Immature natural killer cell (primary cell): ENCODE data around the gene SEMA6B. TPM values are rescaled to one million over a fixed set of nuclear protein-coding genes. Genes with fewer than 3 reads are reported as not detected.
A peak's percentile ranks its signal among the peaks of the same experiment; 100 is the strongest.

Source experiments
- DNase-seq, 3 donors: peaks; one replicate each; pipeline ENCODE4 v3.0.0; 2022; ENCODE audit warnings: mixed read lengths in 1 of 3
- H3K27ac Mint-ChIP-seq, 6 donors: one replicate each; pipeline ENCODE4 v1.8.0; 2020; ENCODE audit warnings: mixed read lengths in 6 of 6, mild to moderate bottlenecking in 5 of 6, inconsistent platforms in 4 of 6, moderate library complexity in 3 of 6
- H3K27me3 Mint-ChIP-seq, 3 donors: one replicate each; pipeline ENCODE4 v1.8.0; 2020 to 2021; ENCODE audit warnings: low read depth in 3 of 3, mild to moderate bottlenecking in 3 of 3, mixed read lengths in 3 of 3, moderate library complexity in 3 of 3, inconsistent platforms in 1 of 3
- H3K36me3 Mint-ChIP-seq, 3 donors: one replicate each; pipeline ENCODE4 v1.8.0; 2020; ENCODE audit warnings: mixed read lengths in 3 of 3, inconsistent platforms in 2 of 3, mild to moderate bottlenecking in 2 of 3
- H3K4me1 Mint-ChIP-seq, 2 donors: one replicate each; pipeline ENCODE4 v1.8.0; 2020; ENCODE audit warnings: inconsistent platforms in 2 of 2, mild to moderate bottlenecking in 2 of 2, mixed read lengths in 2 of 2, moderate library complexity in 1 of 2
- H3K4me3 Mint-ChIP-seq, 5 donors: one replicate each; pipeline ENCODE4 v1.8.0; 2020; ENCODE audit warnings: mild to moderate bottlenecking in 5 of 5, mixed read lengths in 5 of 5, inconsistent platforms in 3 of 5, moderate library complexity in 3 of 5
- H3K9me3 Mint-ChIP-seq, 6 donors: one replicate each; pipeline ENCODE4 v1.8.0; 2020; ENCODE audit warnings: mild to moderate bottlenecking in 6 of 6, mixed read lengths in 6 of 6, inconsistent platforms in 4 of 6, moderate library complexity in 3 of 6
- polyA plus RNA-seq, 3 donors: library from polyadenylated mRNA; unstranded; fragments of 300-500 nt; fragmentation: Illumina TruSeq; gene quantifications; one replicate each; pipeline ENCODE4 v1.2.3, GENCODE V29; 2021

The SEMA6B gene
- polyA plus RNA-seq, 3 donors from 2014 or later = not detected

DNA sequence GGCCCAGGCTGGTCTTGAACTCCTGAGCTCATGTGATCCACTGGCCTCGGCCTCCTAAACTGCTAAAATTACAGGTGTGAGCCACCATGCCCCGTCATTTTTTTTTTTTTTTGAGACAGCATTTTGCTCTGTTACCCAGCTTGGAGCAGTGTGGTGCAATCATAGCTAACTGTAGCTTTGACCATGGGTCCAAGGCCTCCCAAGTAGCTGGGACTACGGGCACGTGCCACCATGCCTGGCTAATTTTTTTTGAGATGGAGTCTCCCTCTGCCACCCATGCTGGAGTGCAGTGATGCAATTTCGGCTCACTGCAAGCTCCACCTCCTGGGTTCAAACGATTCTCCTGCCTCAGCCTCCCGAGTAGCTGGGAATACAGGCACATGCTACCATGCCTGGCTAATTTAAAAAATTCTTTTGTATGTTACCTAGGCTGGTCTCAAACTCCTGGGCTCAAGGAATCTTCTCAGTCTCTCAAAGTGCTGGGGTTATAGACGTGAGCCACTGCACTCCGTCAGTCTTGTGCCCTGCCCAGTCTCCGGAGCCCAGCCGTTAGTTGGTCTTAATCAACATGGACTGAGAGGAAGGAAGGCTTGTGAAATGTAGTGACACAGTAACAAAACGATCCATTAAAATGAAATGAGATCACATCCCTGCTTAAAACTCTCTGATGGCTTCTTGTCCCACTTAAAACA lies 18.2 kb downstream of the SEMA6B start:
- Mint-ChIP-seq H3K36me3 (no peaks in the 10 kb centered on the region), H3K4me3 (no peak overlapping the region)
- DNase-seq = no peak

GRCh38 chr19:4539693-4540581 lies 19.5 kb downstream of the SEMA6B start, which contains the start of gene LRG1:
Gene LRG1 (minus strand): TSS chr19:4540036. CDS start chr19:4540013, 23 bp downstream.
- Mint-ChIP-seq H3K4me1 (peaks cover 0 to 2% of the 10 kb centered on the region in 2 donors), H3K27ac (no peak within 1 kb of the TSS), H3K27me3 (peaks cover 0 to 4% (median 4%) of the 10 kb centered on the region in 3 donors), H3K36me3 (no peaks in the 10 kb centered on the region), H3K4me3 (no peak within 1 kb of the TSS), H3K9me3 (no peaks in the 10 kb centered on the region)
- DNase-seq = no peak

More for the DNA sequence above, 18.2 kb downstream of the SEMA6B start:
- peaks cover 0 to 4% (median 3%) of the 10 kb centered on the region in 3 donors for H3K27me3 Mint-ChIP-seq
- H3K9me3 Mint-ChIP-seq = no peaks in the 10 kb centered on the region
- no peak overlapping the region for H3K27ac Mint-ChIP-seq
- no peaks in the 10 kb centered on the region for H3K4me1 Mint-ChIP-seq

DNA sequence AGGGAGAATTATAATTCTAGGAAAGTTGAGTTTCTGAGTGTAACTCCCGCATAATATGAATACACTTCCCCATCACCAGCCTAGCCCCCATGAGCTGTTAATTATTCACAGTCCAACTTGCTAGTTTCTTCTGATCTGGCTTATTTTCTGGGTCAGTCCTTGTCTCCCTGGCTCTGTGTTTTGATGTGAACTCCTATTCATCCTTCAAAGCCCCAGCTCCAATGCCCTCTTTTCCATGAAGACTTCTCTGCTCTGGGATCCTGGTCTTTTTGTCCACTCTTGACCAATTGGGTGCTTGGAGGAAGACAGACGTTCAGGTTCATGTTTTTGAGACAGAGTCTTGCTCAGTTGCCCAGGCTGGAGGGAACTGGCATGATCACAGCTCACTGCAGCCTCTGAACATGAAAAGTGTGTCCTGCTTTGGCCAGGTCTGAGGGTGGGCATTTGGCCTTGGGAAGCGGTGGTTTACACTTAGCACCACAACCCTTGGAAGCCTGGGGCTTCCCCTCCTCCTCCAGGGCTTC lies 20.3 kb downstream of the SEMA6B start:
- Mint-ChIP-seq H3K9me3 (no peaks in the 10 kb centered on the region), H3K4me3 (no peak overlapping the region), H3K36me3 (no peaks in the 10 kb centered on the region), H3K4me1 (peaks cover 0 to 2% of the 10 kb centered on the region in 2 donors), H3K27me3 (peaks cover 0 to 6% (median 4%) of the 10 kb centered on the region in 3 donors), H3K27ac (no peak overlapping the region)
- DNase-seq = no peak

GRCh38 chr19:4538601-4538954 lies 20.9 kb downstream of the SEMA6B start:
- Mint-ChIP-seq H3K4me1 (peaks cover 0 to 2% of the 10 kb centered on the region in 2 donors), H3K4me3 (no peak overlapping the region), H3K36me3 (no peaks in the 10 kb centered on the region), H3K27me3 (peaks cover 2 to 6% (median 4%) of the 10 kb centered on the region in 3 donors), H3K27ac (no peak overlapping the region), H3K9me3 (no peaks in the 10 kb centered on the region)
- no peak for DNase-seq

- H3K36me3 Mint-ChIP-seq = no peaks in the 10 kb centered on the region
- no peak overlapping the region for H3K27ac Mint-ChIP-seq
- H3K4me1 Mint-ChIP-seq = peaks cover 0 to 2% of the 10 kb centered on the region in 2 donors
- peaks cover 4 to 6% (median 4%) of the 10 kb centered on the region in 3 donors for H3K27me3 Mint-ChIP-seq
- H3K4me3 Mint-ChIP-seq = no peak overlapping the region
- H3K9me3 Mint-ChIP-seq = no peaks in the 10 kb centered on the region
- no peak for DNase-seq
These were observed 21.4 kb downstream of the SEMA6B start for GRCh38 chr19:4537953-4538600.

DNA sequence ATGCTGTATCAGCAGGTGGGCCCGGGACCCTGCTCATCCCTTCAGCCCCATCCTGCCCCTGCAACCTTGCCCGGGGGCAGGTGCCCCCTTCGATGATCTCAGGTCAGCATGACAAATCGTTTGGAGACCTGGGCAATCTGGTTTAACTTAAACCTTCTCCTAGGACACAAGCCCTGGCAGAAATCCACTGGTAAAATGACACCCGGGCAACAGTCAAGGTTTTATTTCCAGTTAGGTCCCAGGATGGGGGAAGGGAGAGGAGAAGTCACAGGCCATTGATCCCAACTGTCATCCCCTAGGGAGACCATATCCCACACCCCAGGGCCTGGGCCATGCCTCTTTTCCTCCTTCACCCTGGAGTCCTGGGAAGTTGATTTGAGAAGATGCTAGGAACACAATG lies 22.7 kb downstream of the SEMA6B start:
- Mint-ChIP-seq H3K36me3 (no peaks in the 10 kb centered on the region), H3K4me3 (no peak overlapping the region), H3K4me1 (peaks cover 0 to 2% of the 10 kb centered on the region in 2 donors), H3K27ac (no peak overlapping the region), H3K9me3 (no peaks in the 10 kb centered on the region), H3K27me3 (peaks cover 4 to 6% (median 4%) of the 10 kb centered on the region in 3 donors)
- no peak for DNase-seq

- peaks cover 4 to 8% (median 4%) of the 10 kb centered on the region in 3 donors for H3K27me3 Mint-ChIP-seq
- H3K9me3 Mint-ChIP-seq = no peaks in the 10 kb centered on the region
- peaks cover 0 to 2% of the 10 kb centered on the region in 2 donors for H3K4me1 Mint-ChIP-seq
- DNase-seq = peak in 2 of 3 donors; percentile 6 to 10
- no peak within 1 kb of the TSS for H3K27ac Mint-ChIP-seq
- H3K4me3 Mint-ChIP-seq = peak within 1 kb of the TSS in 1 of 5 donors; percentile 27
- H3K36me3 Mint-ChIP-seq = no peaks in the 10 kb centered on the region
These were observed 24.4 kb downstream of the SEMA6B start, which contains the start of gene PLIN5 for GRCh38 chr19:4534836-4535658. Gene PLIN5 (minus strand): TSS chr19:4535224. CDS start chr19:4534074, 1,150 bp downstream.

DNA sequence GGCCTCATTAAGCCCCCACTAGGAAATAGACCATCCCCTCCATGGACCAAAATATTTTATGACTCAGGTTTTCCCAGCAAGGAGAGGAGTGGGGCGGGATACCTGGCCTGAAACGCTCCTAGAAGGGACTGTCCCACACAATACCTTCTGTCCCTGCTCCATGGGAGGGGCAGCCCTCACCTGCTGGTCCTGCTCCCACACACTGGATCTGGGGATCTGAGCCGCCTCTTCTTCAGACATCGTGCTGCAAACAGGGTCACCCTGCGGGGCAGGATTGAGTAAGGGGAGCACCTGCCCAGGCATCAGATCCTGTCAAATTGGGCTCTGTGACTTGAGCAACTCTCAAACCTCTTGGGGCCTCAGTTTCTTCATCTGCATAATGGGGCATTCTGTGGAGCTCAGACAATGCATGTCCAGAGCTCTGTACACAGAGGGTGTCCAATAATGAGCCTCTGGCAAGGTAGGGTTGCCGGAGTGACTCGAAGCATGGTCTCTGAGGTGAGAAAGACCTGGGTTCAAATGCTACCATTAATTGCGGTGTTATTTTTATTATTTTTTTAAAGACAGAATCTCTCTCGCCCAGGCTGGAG lies 25.6 kb downstream of the SEMA6B start:
- Mint-ChIP-seq H3K4me1 (peaks cover 0 to 2% of the 10 kb centered on the region in 2 donors), H3K4me3 (no peak overlapping the region), H3K27me3 (peaks cover 4 to 8% (median 6%) of the 10 kb centered on the region in 3 donors), H3K27ac (no peak overlapping the region), H3K36me3 (no peaks in the 10 kb centered on the region), H3K9me3 (no peaks in the 10 kb centered on the region)
- DNase-seq = no peak

DNA sequence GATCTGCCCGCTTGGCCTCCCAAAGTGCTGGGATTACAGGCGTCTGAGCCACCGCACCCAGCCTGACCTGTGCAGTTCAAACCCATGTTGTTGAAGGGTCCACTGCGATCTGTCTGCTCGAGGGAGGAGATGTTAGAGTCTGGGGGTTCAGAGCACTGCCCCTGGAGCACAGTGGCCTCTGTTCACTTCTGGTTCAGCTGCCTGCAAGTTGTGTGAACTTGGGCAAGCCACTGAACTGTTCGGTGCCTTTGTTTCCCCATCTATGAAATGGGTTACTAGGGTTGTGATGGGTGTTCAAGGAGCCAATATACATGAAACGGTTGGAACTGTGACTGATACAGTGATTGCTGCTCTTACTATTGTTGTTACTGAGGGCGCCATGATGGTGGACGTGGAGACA lies 26.1 kb downstream of the SEMA6B start:
- H3K4me1 Mint-ChIP-seq = peaks cover 0 to 2% of the 10 kb centered on the region in 2 donors
- H3K36me3 Mint-ChIP-seq = no peaks in the 10 kb centered on the region
- no peaks in the 10 kb centered on the region for H3K9me3 Mint-ChIP-seq
- peaks cover 6 to 8% (median 6%) of the 10 kb centered on the region in 3 donors for H3K27me3 Mint-ChIP-seq
- H3K4me3 Mint-ChIP-seq = no peak overlapping the region
- H3K27ac Mint-ChIP-seq = no peak overlapping the region
- no peak for DNase-seq

GRCh38 chr19:4531562-4532165 lies 27.8 kb downstream of the SEMA6B start:
- no peak overlapping the region for H3K4me3 Mint-ChIP-seq
- H3K27ac Mint-ChIP-seq = no peak overlapping the region

DNA sequence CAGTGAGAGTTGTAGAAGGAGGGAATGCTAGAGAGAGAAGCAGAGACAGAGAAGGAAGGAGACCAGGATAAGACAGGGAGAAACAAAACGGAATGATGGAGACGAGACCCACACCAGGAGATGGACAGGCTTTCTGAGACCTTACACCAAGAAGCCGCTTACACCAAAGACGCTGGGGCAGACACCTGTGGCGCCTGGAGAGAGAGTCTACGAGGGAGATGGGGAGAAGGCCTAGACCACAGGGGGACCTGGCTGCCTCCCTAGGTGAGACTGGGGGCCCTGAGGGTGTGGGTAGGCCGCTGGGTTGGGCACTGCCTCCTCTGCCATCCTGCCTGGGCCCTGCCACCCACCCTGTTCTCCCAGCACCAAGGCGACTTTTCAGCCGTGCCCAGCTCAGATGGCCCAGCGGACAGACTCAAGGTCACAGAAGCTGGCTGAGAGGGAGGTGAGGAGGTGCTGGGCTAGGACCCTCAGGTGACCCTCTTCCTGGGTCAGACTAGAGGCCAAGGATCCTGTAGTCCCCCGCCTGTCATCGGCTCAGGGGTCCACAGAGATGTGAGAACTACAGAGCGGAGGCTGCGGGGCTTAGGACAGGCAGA lies 29.5 kb downstream of the SEMA6B start:
- no peak for DNase-seq
- Mint-ChIP-seq H3K27me3 (peaks cover 4 to 8% (median 6%) of the 10 kb centered on the region in 3 donors), H3K27ac (peak overlapping the region in 1 of 6 donors; percentile 7), H3K4me1 (no peaks in the 10 kb centered on the region), H3K9me3 (no peaks in the 10 kb centered on the region), H3K36me3 (no peaks in the 10 kb centered on the region), H3K4me3 (no peak overlapping the region)

More at GRCh38 chr19:4531562-4532165, 27.8 kb downstream of the SEMA6B start:
- Mint-ChIP-seq H3K36me3 (no peaks in the 10 kb centered on the region), H3K27me3 (peaks cover 4 to 6% (median 6%) of the 10 kb centered on the region in 3 donors), H3K9me3 (no peaks in the 10 kb centered on the region), H3K4me1 (peaks cover 0 to 2% of the 10 kb centered on the region in 2 donors)
- DNase-seq = no peak

DNA sequence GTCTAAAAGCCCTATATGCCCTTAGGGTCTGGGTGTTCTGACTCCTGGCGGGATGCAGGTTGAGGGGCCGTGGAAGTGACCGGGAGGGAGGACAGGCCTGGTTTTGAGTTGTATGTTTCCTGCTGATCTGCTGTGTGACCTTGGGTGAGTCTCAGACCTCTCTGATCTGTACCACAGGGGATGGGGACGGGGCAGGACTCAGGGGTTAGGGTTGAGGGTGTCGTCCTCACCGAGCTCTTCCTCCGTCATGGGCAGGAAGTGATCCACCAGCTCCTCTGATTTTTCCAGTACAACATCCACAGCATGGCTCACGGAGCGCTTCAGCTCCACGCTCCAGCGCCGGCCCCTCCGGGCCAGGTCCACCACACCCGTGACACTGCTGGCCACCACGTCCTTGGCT lies 30.6 kb downstream of the SEMA6B start:
- Mint-ChIP-seq H3K9me3 (no peaks in the 10 kb centered on the region), H3K4me3 (no peak overlapping the region), H3K4me1 (no peaks in the 10 kb centered on the region), H3K27ac (no peak overlapping the region), H3K27me3 (peaks cover 4 to 7% (median 4%) of the 10 kb centered on the region in 3 donors), H3K36me3 (no peaks in the 10 kb centered on the region)
- DNase-seq = no peak
